HG02943 (cell line): ENCODE data around the gene PTPA.
"Not testable (repeated sequence)": the region's sequence is repeated elsewhere in the genome, so short reads cannot be mapped to it uniquely, and the experiment has no call there.

Source experiments
- ATAC-seq: cut with Tn5 transposase; IDR thresholded peaks from one replicate; pipeline ENCODE4 v1.9.1; 2021; ENCODE audit warnings: mild to moderate bottlenecking, low read depth, moderate library complexity; ENCODE audit not compliant: unreplicated experiment

PTPA gene

GRCh38 chr9:129108083-129108804, 3.0 kb upstream of the PTPA start:
- ATAC-seq: no peak

- no peak for ATAC-seq
Observed at GRCh38 chr9:129108805-129109536, 2.2 kb upstream of the PTPA start.

GRCh38 chr9:129109537-129109903, 1.7 kb upstream of the PTPA start:
- no peak for ATAC-seq

GRCh38 chr9:129109952-129110739, 1.1 kb upstream of the PTPA start:
- ATAC-seq: no peak

- ATAC-seq: peak; percentile 5
Observed at GRCh38 chr9:129111528-129112151, 425 bp downstream of the PTPA start.

GRCh38 chr9:129112526-129112925, 1.3 kb downstream of the PTPA start:
- not testable (repeated sequence) for ATAC-seq

- ATAC-seq: no peak
Observed at GRCh38 chr9:129113645-129114304, 2.6 kb downstream of the PTPA start.

GRCh38 chr9:129118799-129119198, 7.6 kb downstream of the PTPA start:
- ATAC-seq: no peak

- ATAC-seq: no peak
Observed at GRCh38 chr9:129121483-129121882, 10.3 kb downstream of the PTPA start.

GRCh38 chr9:129122133-129122532, 10.9 kb downstream of the PTPA start:
- no peak for ATAC-seq

- ATAC-seq: not testable (repeated sequence)
Observed at GRCh38 chr9:129122976-129123375, 11.8 kb downstream of the PTPA start.

GRCh38 chr9:129124506-129125069, 13.4 kb downstream of the PTPA start:
- no peak for ATAC-seq

GRCh38 chr9:129125478-129125877, 14.3 kb downstream of the PTPA start:
- no peak for ATAC-seq

- no peak for ATAC-seq
Observed at GRCh38 chr9:129126749-129127618, 15.8 kb downstream of the PTPA start.

- ATAC-seq: no peak
Observed at GRCh38 chr9:129128689-129129088, 17.5 kb downstream of the PTPA start.

- ATAC-seq: not testable (repeated sequence)
Observed at GRCh38 chr9:129130271-129130670, 19.1 kb downstream of the PTPA start.

GRCh38 chr9:129130791-129131190, 19.6 kb downstream of the PTPA start:
- ATAC-seq: no peak

- ATAC-seq: no peak
Observed at GRCh38 chr9:129131300-129132145, 20.3 kb downstream of the PTPA start.
